GM18951 (cell line): ENCODE data around the gene GCDH.
"Not testable (repeated sequence)": the region's sequence is repeated elsewhere in the genome, so short reads cannot be mapped to it uniquely, and the experiment has no call there.

Experiments used
- POLR2A ChIP-seq: IDR thresholded peaks from 4 replicates; pipeline ENCODE4 v1.6.1; 2011; ENCODE audit warnings: mild to moderate bottlenecking; ENCODE audit not compliant: insufficient read length, insufficient read depth; ENCODE audit errors: extremely low read depth
- in situ Hi-C: fragments of 300-500 bp; cut with MboI; formaldehyde crosslinking; loops from one replicate; pipeline ENCODE4 v1.12.0; 2022; ENCODE audit warnings: low sequenced_read_pairs, mixed read lengths, inconsistent platforms; ENCODE audit not compliant: unreplicated experiment

Gene GCDH

DNA sequence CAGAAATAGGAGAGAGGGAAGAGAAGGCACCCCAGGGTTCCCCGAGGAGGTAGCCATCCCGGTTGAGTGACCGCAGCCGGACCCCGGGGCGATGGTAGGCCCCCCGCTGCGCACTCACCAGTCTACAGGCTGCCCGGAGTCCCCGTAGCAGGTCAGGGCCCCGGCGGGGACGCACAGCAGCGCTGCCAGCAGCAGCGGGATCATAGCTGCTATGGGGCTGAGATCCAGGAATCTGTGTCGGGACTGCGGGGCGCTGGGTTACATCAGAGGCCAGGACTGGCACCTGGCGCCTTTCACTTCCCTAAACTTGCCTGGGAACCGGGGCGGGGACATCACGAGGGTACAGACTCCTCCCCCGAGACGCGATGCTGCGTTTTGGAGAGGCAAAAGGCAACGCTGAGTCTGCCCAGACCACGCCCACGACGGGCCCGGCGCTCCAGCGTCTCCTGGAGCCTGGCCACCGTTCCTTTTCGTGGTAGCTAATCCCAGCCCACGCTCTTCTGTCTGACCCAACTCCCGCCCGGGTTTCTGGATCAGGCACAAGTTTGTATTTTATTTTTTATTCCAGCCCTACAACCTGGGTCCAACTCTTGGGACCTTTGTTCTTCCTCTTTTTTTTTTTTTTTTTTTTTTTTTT lies 9.7 kb upstream of the GCDH start, which contains the start of gene DNASE2:
Gene DNASE2, minus strand, starts transcription at position 278 of the 637 bp plus-strand sequence. Its CDS starts 74 bp downstream, at position 204.
- peak; percentile 88 for TF ChIP-seq POLR2A
- in situ Hi-C loops, result no loop called here

DNA sequence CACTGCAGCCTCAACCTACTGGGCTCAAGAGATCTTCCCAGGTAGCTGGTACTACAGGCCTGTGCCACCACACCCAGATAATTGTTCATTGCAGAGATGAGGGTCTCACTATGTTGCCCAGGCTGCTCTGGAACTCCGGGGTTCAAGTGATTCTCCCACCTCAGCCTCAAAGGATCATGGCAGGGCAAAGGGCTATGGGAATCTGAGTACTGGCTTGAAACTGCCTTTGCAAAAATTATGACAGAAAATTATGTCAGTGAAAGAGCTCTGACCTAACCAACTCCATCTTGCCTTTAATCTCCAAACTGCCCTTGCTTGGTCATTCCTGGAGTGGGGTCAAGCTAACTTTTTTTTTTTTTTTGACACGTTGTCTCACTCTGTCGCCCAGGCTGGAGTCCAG lies 8.4 kb upstream of the GCDH start:
- in situ Hi-C loops, result no loop called here
- no peak for TF ChIP-seq POLR2A

DNA sequence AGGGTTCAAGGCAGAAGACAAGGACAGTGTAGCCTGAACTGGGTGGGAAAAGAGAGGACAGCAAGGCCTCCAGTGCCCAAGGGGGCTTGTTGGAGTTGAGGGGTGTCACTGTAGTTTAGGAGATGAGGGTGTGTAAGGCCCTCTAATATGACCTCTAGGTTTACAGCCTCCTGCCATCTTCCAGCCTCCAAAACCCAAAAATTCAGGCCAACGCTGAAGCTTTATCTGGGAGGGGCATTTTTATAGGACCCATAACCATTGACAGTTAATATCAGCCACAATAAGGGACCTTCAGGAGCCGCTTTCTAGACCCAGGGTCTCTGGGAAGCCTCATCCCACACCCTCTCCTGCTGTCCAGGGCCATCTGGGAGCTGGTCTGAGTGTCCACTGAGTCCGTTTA lies 6.8 kb upstream of the GCDH start:
- in situ Hi-C loops, result no loop called here
- no peak for TF ChIP-seq POLR2A

- no peak for TF ChIP-seq POLR2A
- in situ Hi-C loops, result no loop called here
Observed at GRCh38 chr19:12884627-12884925, 6.4 kb upstream of the GCDH start.

DNA sequence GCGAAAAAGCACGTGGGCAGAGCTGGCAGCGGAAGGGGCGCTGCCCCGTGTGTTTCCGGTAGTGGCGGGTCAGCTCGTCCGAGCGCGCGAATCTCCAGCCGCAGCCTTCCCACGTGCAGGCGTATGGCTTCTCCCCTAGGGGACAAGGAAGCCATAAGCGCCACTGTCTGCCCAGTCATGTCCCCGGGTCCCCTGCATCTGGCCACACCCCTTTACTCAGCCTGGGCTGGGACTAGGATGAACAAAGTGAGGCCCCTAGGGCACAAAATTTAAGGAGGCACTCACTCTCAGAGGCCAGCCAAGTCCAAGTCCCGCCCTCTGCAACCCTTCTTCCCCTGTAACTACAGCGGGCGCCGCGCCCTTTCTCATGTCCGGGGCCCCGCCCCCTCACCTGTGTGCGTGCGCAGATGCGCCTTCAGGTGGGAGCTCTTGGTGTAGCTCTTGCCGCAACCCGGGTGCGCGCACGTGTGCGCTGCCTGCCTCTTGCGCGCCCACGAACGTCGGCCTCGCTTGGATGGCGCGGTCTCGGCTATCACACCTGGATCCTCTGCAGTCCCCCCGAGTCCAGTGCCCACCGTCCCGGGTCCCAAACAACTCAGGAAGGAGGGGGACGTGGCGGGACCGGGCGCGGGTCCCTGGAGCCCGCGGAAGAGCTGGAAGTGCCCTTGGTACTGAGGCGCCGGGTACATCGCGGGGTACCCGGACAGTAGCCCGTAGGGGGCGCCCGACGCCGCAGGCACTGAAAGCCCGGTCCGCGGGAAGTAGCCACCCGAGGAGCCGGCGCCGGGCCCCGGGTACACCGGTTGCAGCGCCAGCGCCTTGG lies 5.8 kb upstream of the GCDH start:
- peak; percentile 46 for TF ChIP-seq POLR2A
- in situ Hi-C loops, result no loop called here

GRCh38 chr19:12885749-12886650 lies 5.0 kb upstream of the GCDH start:
- no peak for TF ChIP-seq POLR2A
- in situ Hi-C loops, result no loop called here

GRCh38 chr19:12886651-12886968 lies 4.3 kb upstream of the GCDH start:
- no peak for TF ChIP-seq POLR2A
- in situ Hi-C loops, result no loop called here

DNA sequence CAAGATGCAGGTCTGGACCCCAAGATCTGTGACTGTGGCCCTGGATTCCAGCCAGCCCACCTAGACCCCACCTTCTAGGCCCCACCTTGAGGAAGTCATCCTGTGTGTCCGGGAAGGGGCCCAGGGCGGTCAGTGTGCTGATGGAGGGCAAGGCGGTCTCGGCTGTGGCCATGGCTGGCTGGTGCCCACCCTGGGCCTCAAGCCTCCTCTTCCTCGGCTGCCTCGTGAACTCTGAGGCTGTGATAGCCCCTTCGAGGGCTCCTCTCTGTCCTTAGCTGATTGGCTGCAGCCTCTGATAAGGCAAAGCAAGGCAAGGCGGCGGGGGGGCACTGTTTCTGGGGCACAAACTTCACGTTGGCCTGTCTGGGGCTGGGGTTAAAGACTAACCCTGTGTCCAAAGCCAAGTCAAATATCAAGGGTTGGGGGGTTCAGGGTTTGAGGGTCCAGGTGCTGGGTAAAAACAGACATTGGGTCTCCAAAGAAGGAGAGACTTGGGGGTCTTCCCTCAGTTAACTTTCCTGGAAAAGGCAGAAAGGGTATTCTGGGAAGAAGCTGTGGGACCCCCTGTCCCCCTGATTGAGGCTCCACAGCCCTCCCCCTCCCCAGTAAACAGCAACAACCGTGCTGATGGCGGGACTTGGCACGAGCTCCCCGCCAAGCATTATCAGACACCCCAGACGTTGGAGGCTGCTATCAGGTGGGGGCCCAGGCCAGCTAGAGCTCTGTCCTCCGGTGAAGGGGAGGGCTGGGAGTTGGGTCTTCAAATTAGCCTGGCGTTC lies 3.8 kb upstream of the GCDH start, which contains the start of gene KLF1:
Gene KLF1, minus strand, starts transcription at position 233 of the 779 bp plus-strand sequence. Its CDS starts 61 bp downstream, at position 172.
- TF ChIP-seq POLR2A, result no peak
- in situ Hi-C loops, result no loop called here

GRCh38 chr19:12888006-12888603 lies 2.9 kb upstream of the GCDH start:
- TF ChIP-seq POLR2A, result no peak
- in situ Hi-C loops, result no loop called here

- in situ Hi-C loops, result not testable (repeated sequence)
Observed at GRCh38 chr19:12890299-12890786, 617 bp upstream of the GCDH start.

DNA sequence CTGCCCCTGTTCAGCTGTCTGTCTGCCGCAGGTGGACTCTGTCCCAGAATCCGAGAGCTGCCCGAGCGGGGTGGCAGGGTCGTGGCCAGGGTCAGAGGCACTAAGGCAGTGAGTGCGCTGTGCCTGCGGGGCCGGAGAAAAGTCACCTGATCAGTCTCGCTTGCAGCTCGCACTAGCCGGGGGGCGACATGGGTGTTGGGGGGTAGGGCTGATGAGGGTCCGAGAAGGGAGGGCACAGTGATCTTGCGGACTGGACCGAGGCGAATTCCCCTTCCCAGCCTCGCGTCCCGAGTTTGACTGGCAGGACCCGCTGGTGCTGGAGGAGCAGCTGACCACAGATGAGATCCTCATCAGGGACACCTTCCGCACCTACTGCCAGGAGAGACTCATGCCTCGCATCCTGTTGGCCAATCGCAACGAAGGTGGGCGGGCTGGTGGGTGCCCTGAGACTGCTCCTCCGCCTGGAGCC lies 627 bp downstream of the GCDH start:
- TF ChIP-seq POLR2A, result no peak

GRCh38 chr19:12893582-12893981 lies 2.6 kb downstream of the GCDH start:
- in situ Hi-C loops, result no loop called here
- no peak for TF ChIP-seq POLR2A

More for the DNA sequence above, 627 bp downstream of the GCDH start:
- in situ Hi-C loops, result no loop called here
